CD8-positive, alpha-beta memory T cell (primary cell): Measurements from ENCODE around the gene ZRSR2. TPM values are rescaled to one million over a fixed set of nuclear protein-coding genes. Genes with fewer than 3 reads are reported as not detected.

Experiments
- CTCF ChIA-PET: fragments of 350-600 bp; sonication (Branson Sonifier 250); formaldehyde crosslinking; loops from one replicate; lab custom pipeline; 2021; ENCODE audit warnings: antibody characterized with exemption; lab: Charles Lee
- POLR2A ChIA-PET: fragments of 350-600 bp; sonication (Branson Sonifier 250); formaldehyde crosslinking; loops from one replicate; lab custom pipeline; 2021; ENCODE audit warnings: antibody characterized with exemption; lab: Charles Lee
- DNase-seq, 5 donors: peaks; one replicate each; pipeline versions ENCODE4 v3.0.0 to v3.0.0-alpha.2; 2020 to 2022; ENCODE audit warnings: mixed read lengths in 1 of 5
- H3K27ac ChIP-seq: one replicate; pipeline ENCODE4 v1.7.0; 2013; ENCODE audit warnings: low read depth, mild to moderate bottlenecking, low read length, moderate library complexity
- H3K27me3 ChIP-seq: 2 replicates; pipeline ENCODE4 v1.7.0; 2013; ENCODE audit warnings: low read length, mild to moderate bottlenecking; ENCODE audit not compliant: insufficient read depth, poor library complexity, severe bottlenecking
- H3K36me3 ChIP-seq: 2 replicates; pipeline ENCODE4 v1.7.0; 2013; ENCODE audit warnings: mild to moderate bottlenecking, low read length, moderate library complexity; ENCODE audit not compliant: insufficient read depth
- H3K4me1 ChIP-seq: 2 replicates; pipeline ENCODE4 v1.7.0; 2013; ENCODE audit warnings: mild to moderate bottlenecking, low read length, moderate library complexity; ENCODE audit not compliant: insufficient read depth
- H3K4me3 ChIP-seq: 2 replicates; pipeline ENCODE4 v1.7.0; 2013; ENCODE audit warnings: mild to moderate bottlenecking, low read length
- H3K9me3 ChIP-seq: 2 replicates; pipeline ENCODE4 v1.7.0; 2013; ENCODE audit warnings: mild to moderate bottlenecking, low read length
- H3K27ac Mint-ChIP-seq, 8 donors: one replicate each; pipeline ENCODE4 v1.8.0; 2020 to 2021; ENCODE audit warnings: mixed read lengths in 8 of 8, mild to moderate bottlenecking in 6 of 8, inconsistent platforms in 3 of 8, moderate library complexity in 3 of 8
- H3K27me3 Mint-ChIP-seq, 2 donors: one replicate each; pipeline ENCODE4 v1.8.0; 2020 to 2021; ENCODE audit warnings: mixed read lengths in 2 of 2, mild to moderate bottlenecking in 1 of 2, moderate library complexity in 1 of 2
- H3K36me3 Mint-ChIP-seq, 3 donors: one replicate each; pipeline ENCODE4 v1.8.0; 2020 to 2021; ENCODE audit warnings: mixed read lengths in 3 of 3, inconsistent platforms in 1 of 3, mild to moderate bottlenecking in 1 of 3
- H3K4me1 Mint-ChIP-seq, 3 donors: one replicate each; pipeline ENCODE4 v1.8.0; 2020 to 2021; ENCODE audit warnings: mixed read lengths in 3 of 3, inconsistent platforms in 1 of 3, mild to moderate bottlenecking in 1 of 3
- H3K4me3 Mint-ChIP-seq, 7 donors: one replicate each; pipeline ENCODE4 v1.8.0; 2020 to 2021; ENCODE audit warnings: mixed read lengths in 7 of 7, mild to moderate bottlenecking in 6 of 7, moderate library complexity in 4 of 7, inconsistent platforms in 2 of 7
- H3K9me3 Mint-ChIP-seq, 5 donors: one replicate each; pipeline ENCODE4 v1.8.0; 2020 to 2022; ENCODE audit warnings: mixed read lengths in 5 of 5, mild to moderate bottlenecking in 3 of 5, moderate library complexity in 2 of 5, inconsistent platforms in 1 of 5
- polyA plus RNA-seq: library from polyadenylated mRNA; unstranded; fragments of 300-500 nt; fragmentation: Illumina TruSeq; gene quantifications from one replicate; pipeline ENCODE4 v1.2.3, GENCODE V29; 2021
- total RNA-seq, 2 experiments: library from RNA; stranded (reverse); gene quantifications; one replicate each; pipeline ENCODE4 v1.2.3, GENCODE V29; 2021

The ZRSR2 gene
- total and polyA plus RNA-seq, 3 experiments from 2014 or later, result 12.0 to 36.8 (median 12.4) TPM

GRCh38 chrX:15854080-15854655 is 63.9 kb downstream of the ZRSR2 start:
- Histone ChIP-seq H3K27ac (peak overlapping the region; percentile 24), H3K27me3 (no peaks in the 10 kb centered on the region), H3K36me3 (no peaks in the 10 kb centered on the region), H3K9me3 (no peaks in the 10 kb centered on the region), H3K4me1 (peaks cover 6% of the 10 kb centered on the region), H3K4me3 (peak overlapping the region; percentile 61)
- peak in 3 of 5 donors; percentile 25 to 59 (median 56) for DNase-seq
- no peaks in the 10 kb centered on the region for H3K9me3 Mint-ChIP-seq
- ChIA-PET CTCF (no interaction called here), POLR2A (interaction anchor here (1.3 to 2.2 kb wide), 4 partner anchors 64 to 179 kb away, joined by 6 to 12 read pairs (median 6); partner anchors contain the start of genes CA5B and ZRSR2)
- H3K27ac Mint-ChIP-seq, result peak overlapping the region in 7 of 8 donors; percentile 58 to 90 (median 76)
- peaks cover 0 to 7% of the 10 kb centered on the region in 2 donors for H3K27me3 Mint-ChIP-seq
- H3K4me1 Mint-ChIP-seq, result peaks cover 29 to 37% (median 37%) of the 10 kb centered on the region in 3 donors
- peaks cover 0 to 24% (median 11%) of the 10 kb centered on the region in 3 donors for H3K36me3 Mint-ChIP-seq
- peak overlapping the region; percentile 74 to 92 (median 84) for H3K4me3 Mint-ChIP-seq

DNA sequence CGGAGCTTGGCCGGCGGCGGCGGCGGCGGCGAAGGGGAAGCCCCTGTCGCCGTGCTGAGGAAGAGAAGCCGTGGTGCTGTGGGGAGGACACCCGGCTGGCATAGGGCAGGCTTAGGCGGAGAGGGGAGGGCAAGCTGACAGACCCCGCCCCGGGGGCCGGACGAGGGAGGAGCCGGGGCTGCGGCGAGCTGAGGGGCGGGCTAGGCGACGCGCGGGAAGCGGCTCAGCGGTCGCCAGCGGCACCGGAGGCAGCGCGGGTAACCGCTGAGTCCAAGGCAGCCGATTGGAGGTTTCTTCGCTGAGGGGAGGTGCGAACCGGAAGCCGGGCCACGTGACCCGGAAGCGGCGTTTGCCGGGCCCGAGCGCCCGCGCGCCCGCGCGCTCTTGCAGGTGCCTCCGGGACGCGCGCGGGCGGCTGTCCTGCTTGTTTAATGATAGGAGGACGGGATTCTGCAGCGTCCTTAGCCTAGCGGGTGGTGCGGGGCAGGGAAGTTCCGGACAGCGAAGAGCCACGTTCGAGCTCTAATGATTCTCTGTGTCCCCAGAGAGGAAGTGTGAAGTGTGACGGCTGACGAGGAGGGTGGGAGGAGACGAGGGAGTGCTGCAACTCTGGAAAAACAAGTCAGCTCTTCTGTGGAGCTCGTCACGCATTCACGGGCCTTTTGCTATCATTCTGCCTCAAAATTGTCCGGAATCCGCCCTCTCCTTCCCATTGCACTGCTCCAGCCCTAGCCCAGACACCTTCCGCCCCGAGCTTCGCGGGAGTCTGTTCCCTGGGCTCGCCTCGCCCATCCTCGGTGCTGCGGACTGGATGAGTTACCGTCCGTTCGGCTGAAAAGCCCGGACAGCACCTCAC is 64.7 kb downstream of the ZRSR2 start, which contains the start of gene AP1S2:
Gene AP1S2 (minus strand): TSS at position 102 of the 856 bp plus-strand sequence. CDS start 2,289 bp downstream, outside the sequence.
- Mint-ChIP-seq H3K27ac (peak within 1 kb of the TSS; percentile 90 to 99 (median 98)), H3K27me3 (peaks cover 0 to 7% of the 10 kb centered on the region in 2 donors), H3K4me3 (peak within 1 kb of the TSS; percentile 92 to 98 (median 98)), H3K4me1 (peaks cover 25 to 32% (median 31%) of the 10 kb centered on the region in 3 donors), H3K9me3 (no peaks in the 10 kb centered on the region), H3K36me3 (peaks cover 0 to 17% (median 6%) of the 10 kb centered on the region in 3 donors)
- ChIA-PET POLR2A (interaction anchor here (1.3 to 2.2 kb wide), 4 partner anchors 65 to 180 kb away, joined by 6 to 12 read pairs (median 6); partner anchors contain the start of genes CA5B and ZRSR2), CTCF (interaction anchor here (0.7 to 1.1 kb wide), 2 partner anchors 65 to 181 kb away, joined by 3 to 4 read pairs; no protein-coding TSS in a partner anchor)
- H3K4me1 ChIP-seq, result peaks cover 6% of the 10 kb centered on the region
- H3K4me3 ChIP-seq, result peak within 1 kb of the TSS; percentile 82
- DNase-seq, result peak; percentile 86 to 99 (median 95)
- H3K36me3 ChIP-seq, result no peaks in the 10 kb centered on the region
- no peaks in the 10 kb centered on the region for H3K27me3 ChIP-seq
- H3K27ac ChIP-seq, result peak within 1 kb of the TSS; percentile 84
- H3K9me3 ChIP-seq, result no peaks in the 10 kb centered on the region

DNA sequence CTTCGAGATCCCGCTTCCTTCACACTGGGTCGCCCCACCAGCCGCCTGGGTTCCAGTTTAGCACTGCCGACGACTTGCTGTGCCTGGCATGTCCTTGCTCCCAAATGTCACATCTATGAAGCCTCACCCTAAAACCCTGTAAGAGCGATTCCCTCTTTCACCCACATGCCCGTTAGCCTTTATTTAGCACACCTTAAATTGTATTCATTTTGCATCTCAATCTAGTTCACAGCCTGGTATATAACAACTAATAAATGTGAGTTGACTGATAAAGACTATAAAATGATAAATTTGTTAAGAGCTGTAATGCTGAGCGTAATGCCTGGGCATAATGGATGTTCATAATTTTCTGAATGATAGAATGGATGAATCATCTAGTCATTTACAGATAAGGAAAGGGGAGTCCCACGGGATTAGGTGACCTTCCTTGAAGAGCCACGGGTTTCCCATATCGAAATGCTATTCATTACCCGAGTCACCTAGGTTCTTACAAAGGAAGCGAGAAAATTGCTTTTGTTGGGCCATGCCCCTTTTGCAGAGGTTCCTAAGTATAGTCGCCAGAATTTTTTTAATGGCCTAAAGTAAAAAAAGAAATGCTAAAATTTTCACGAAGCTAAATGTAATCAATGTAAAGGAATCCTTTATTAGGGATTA is 65.4 kb downstream of the ZRSR2 start:
- peak overlapping the region; percentile 90 to 99 (median 98) for H3K27ac Mint-ChIP-seq
- no peaks in the 10 kb centered on the region for H3K27me3 ChIP-seq
- peak overlapping the region; percentile 82 for H3K4me3 ChIP-seq
- ChIA-PET CTCF (interaction anchor here (1.1 kb wide), 1 partner anchor 66 kb away, joined by 3 read pairs; no protein-coding TSS in a partner anchor), POLR2A (interaction anchor here (1.6 to 2.2 kb wide), 3 partner anchors 66 to 181 kb away, joined by 6 to 12 read pairs (median 6); partner anchors contain the start of gene ZRSR2)
- peak overlapping the region; percentile 84 for H3K27ac ChIP-seq
- peaks cover 6% of the 10 kb centered on the region for H3K4me1 ChIP-seq
- H3K4me3 Mint-ChIP-seq, result peak overlapping the region; percentile 92 to 98 (median 98)
- peaks cover 0 to 13% (median 5%) of the 10 kb centered on the region in 3 donors for H3K36me3 Mint-ChIP-seq
- no peak for DNase-seq
- H3K9me3 ChIP-seq, result no peaks in the 10 kb centered on the region
- H3K4me1 Mint-ChIP-seq, result peaks cover 24 to 28% (median 26%) of the 10 kb centered on the region in 3 donors
- H3K27me3 Mint-ChIP-seq, result peaks cover 0 to 7% of the 10 kb centered on the region in 2 donors
- H3K36me3 ChIP-seq, result no peaks in the 10 kb centered on the region
- no peaks in the 10 kb centered on the region for H3K9me3 Mint-ChIP-seq

DNA sequence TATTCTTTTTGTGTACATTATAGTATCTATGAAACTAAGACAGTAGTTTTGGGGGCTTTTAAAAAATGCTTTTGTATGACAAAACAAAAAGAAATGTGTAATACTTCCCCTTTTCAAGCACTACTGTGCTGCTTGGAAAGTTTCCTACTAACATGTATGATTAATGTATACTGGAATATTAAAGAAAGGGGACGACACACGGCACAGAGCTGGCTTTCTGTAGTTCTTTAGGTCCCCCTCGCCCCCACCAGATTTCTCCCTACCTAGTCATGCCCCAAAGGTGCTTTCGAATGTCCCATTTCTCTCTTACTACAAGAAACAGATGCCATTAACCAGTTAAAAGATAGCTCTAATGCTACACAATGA is 65.9 kb downstream of the ZRSR2 start:
- peaks cover 0 to 8% (median 1%) of the 10 kb centered on the region in 3 donors for H3K36me3 Mint-ChIP-seq
- ChIA-PET POLR2A (interaction anchor here (2.2 kb wide), 1 partner anchor 66 kb away, joined by 12 read pairs; the partner anchor contains the start of gene ZRSR2), CTCF (no interaction called here)
- no peak overlapping the region for H3K27ac ChIP-seq
- H3K27me3 ChIP-seq, result no peaks in the 10 kb centered on the region
- peaks cover 0 to 9% of the 10 kb centered on the region in 2 donors for H3K27me3 Mint-ChIP-seq
- H3K4me3 Mint-ChIP-seq, result peak overlapping the region in 4 of 7 donors; percentile 10 to 98 (median 78)
- H3K9me3 ChIP-seq, result no peaks in the 10 kb centered on the region
- no peaks in the 10 kb centered on the region for H3K36me3 ChIP-seq
- no peak overlapping the region for H3K4me3 ChIP-seq
- DNase-seq, result no peak
- H3K4me1 Mint-ChIP-seq, result peaks cover 21 to 23% (median 21%) of the 10 kb centered on the region in 3 donors
- peak overlapping the region in 2 of 8 donors; percentile 6 to 99 for H3K27ac Mint-ChIP-seq
- peaks cover 6% of the 10 kb centered on the region for H3K4me1 ChIP-seq
- no peaks in the 10 kb centered on the region for H3K9me3 Mint-ChIP-seq

DNA sequence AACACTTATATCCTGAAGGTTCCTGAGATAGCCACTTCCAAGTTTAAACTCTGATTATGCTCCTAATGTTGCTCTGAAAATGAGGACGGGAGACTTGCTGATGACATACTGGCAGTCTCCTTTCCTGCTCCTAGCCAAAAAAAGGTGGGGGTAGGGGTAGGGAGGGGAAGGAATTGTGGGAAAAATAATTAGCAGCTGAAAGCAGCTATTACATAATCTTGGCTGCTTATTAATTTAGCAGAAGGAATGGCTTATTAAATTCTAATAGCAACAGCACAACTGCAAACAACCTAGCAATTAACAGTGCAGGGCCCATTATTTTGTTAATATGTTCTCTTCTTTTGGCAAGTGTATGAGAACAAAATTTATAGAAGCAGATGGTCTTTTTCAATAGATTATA is 66.4 kb downstream of the ZRSR2 start:
- Histone ChIP-seq H3K9me3 (no peaks in the 10 kb centered on the region), H3K36me3 (no peaks in the 10 kb centered on the region), H3K27me3 (no peaks in the 10 kb centered on the region), H3K27ac (no peak overlapping the region), H3K4me1 (peaks cover 6% of the 10 kb centered on the region), H3K4me3 (no peak overlapping the region)
- Mint-ChIP-seq H3K9me3 (no peaks in the 10 kb centered on the region), H3K4me1 (peaks cover 19 to 21% (median 19%) of the 10 kb centered on the region in 3 donors), H3K36me3 (peaks cover 0 to 6% (median 0%) of the 10 kb centered on the region in 3 donors), H3K27ac (peak overlapping the region in 2 of 8 donors; percentile 6 to 36), H3K27me3 (peaks cover 0 to 11% of the 10 kb centered on the region in 2 donors), H3K4me3 (peak overlapping the region in 3 of 7 donors; percentile 5 to 59 (median 10))
- ChIA-PET POLR2A (no interaction called here), CTCF (no interaction called here)
- DNase-seq, result no peak

DNA sequence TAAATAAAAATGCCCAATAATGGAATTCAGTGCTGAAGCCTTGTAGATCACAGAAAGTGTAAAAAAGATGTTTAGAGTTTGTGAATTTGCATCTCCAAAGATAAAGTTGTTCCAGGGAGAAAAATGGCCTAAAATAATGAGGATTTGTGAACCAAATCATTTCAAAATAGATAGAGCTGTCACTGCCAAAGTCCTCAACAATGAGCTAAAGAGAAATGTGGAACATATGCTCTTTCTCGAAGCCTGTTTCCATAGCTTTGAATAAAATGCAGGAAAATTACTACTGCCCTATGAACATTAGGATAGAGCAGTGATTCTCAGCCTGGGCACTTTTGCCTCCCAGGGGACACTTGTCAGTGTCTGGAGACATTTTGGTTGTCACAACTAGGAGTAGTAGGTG is 67.8 kb downstream of the ZRSR2 start:
- Histone ChIP-seq H3K36me3 (no peaks in the 10 kb centered on the region), H3K27ac (no peak overlapping the region), H3K4me1 (peaks cover 6% of the 10 kb centered on the region), H3K27me3 (no peaks in the 10 kb centered on the region), H3K4me3 (no peak overlapping the region), H3K9me3 (no peaks in the 10 kb centered on the region)
- no peaks in the 10 kb centered on the region for H3K9me3 Mint-ChIP-seq
- peaks cover 0 to 5% (median 0%) of the 10 kb centered on the region in 3 donors for H3K36me3 Mint-ChIP-seq
- no peak overlapping the region for H3K27ac Mint-ChIP-seq
- peaks cover 0 to 13% of the 10 kb centered on the region in 2 donors for H3K27me3 Mint-ChIP-seq
- peaks cover 13 to 16% (median 15%) of the 10 kb centered on the region in 3 donors for H3K4me1 Mint-ChIP-seq
- ChIA-PET POLR2A (interaction anchor here (0.5 kb wide), 1 partner anchor 87 kb away, joined by 3 read pairs; no protein-coding TSS in a partner anchor), CTCF (no interaction called here)
- peak overlapping the region in 1 of 7 donors; percentile 37 for H3K4me3 Mint-ChIP-seq
- DNase-seq, result no peak

- Histone ChIP-seq H3K9me3 (no peaks in the 10 kb centered on the region), H3K4me3 (no peak overlapping the region), H3K27ac (no peak overlapping the region), H3K4me1 (peaks cover 1% of the 10 kb centered on the region), H3K36me3 (no peaks in the 10 kb centered on the region), H3K27me3 (no peaks in the 10 kb centered on the region)
- ChIA-PET CTCF (no interaction called here), POLR2A (no interaction called here)
- peaks cover 0 to 7% of the 10 kb centered on the region in 2 donors for H3K27me3 Mint-ChIP-seq
- no peak for DNase-seq
- peaks cover 0 to 3% (median 0%) of the 10 kb centered on the region in 3 donors for H3K4me1 Mint-ChIP-seq
- H3K27ac Mint-ChIP-seq, result no peak overlapping the region
- H3K36me3 Mint-ChIP-seq, result no peaks in the 10 kb centered on the region
- no peak overlapping the region for H3K4me3 Mint-ChIP-seq
- H3K9me3 Mint-ChIP-seq, result no peaks in the 10 kb centered on the region
Observed at GRCh38 chrX:15860921-15861320, 70.6 kb downstream of the ZRSR2 start.
